Ovary (tissue), 9 donors: ENCODE measurements around the gene GALNT8. TPM values are rescaled to one million over a fixed set of nuclear protein-coding genes. Genes with fewer than 3 reads are reported as not detected.

Experiments used
- DNase-seq, 5 donors: peaks; one replicate each; pipeline ENCODE4 v3.0.0-alpha.2; 2019 to 2020
- H3K27ac ChIP-seq, 2 donors: fragments of 200-600 bp; one replicate each; pipeline versions ENCODE4 v1.5.1 to v1.8.0; 2019 to 2022
- H3K27me3 ChIP-seq: fragments of 200-600 bp; one replicate; pipeline ENCODE4 v1.8.0; 2022
- H3K36me3 ChIP-seq: fragments of 200-600 bp; sonication (generic); one replicate; pipeline ENCODE4 v1.5.1; 2019
- H3K4me1 ChIP-seq: one replicate; pipeline ENCODE4 v1.8.1; 2013; ENCODE audit warnings: mild to moderate bottlenecking, moderate library complexity; ENCODE audit not compliant: insufficient read depth
- H3K4me3 ChIP-seq: fragments of 200-600 bp; sonication (generic); one replicate; pipeline ENCODE4 v1.5.1; 2017
- H3K9me3 ChIP-seq, 2 donors: fragments of 200-600 bp in 1 of 2; sonication (generic) in 1 of 2; one replicate each; pipeline versions ENCODE4 v1.5.1 to v1.8.1; 2013 to 2019; ENCODE audit warnings: mild to moderate bottlenecking in 1 of 2, moderate library complexity in 1 of 2
- CTCF ChIP-seq, 3 donors: fragments of 450-650 bp in 2 of 3; fragments of 200-600 bp in 1 of 3; IDR thresholded peaks; one replicate each; pipeline versions ENCODE4 v1.5.1 to v1.8.0; 2016 to 2022; ENCODE audit warnings: antibody characterized with exemption in 3 of 3, mild to moderate bottlenecking in 1 of 3
- EP300 ChIP-seq: sonication (generic); formaldehyde crosslinking; IDR thresholded peaks from one replicate; pipeline ENCODE4 v1.6.1; 2017; ENCODE audit warnings: antibody characterized with exemption
- POLR2A ChIP-seq: fragments of 450-650 bp; IDR thresholded peaks from one replicate; pipeline ENCODE4 v1.6.1; 2017; ENCODE audit warnings: antibody characterized with exemption, mild to moderate bottlenecking, moderate library complexity
- WGBS, 3 donors: extraction: QIAGEN DNeasy Blood & Tissue Kit in 1 of 3; methylation state at CpG; one replicate each; pipeline versions ENCODE4 v1.1.5 to v1.1.7; 2013 to 2017; 5-methylcytosine and 5-hydroxymethylcytosine counted together
- intact Hi-C, 4 donors: fragments of 100-400 bp; cut with DNase I; formaldehyde crosslinking; loops; one replicate each; pipeline versions ENCODE4 v1.11.0 to v1.15.1; 2022 to 2023
- polyA plus RNA-seq, 2 donors: library from polyadenylated mRNA; stranded (reverse); fragments of 200-250 nt in 1 of 2; fragments of 350-450 nt in 1 of 2; fragmentation: Illumina TruSeq in 1 of 2; extraction: RNeasy Lipid Tissue Mini Kit (QIAGEN cat#74804) in 1 of 2; gene quantifications; one replicate each; pipeline ENCODE4 v1.2.3, GENCODE V29; 2013 to 2014
- total RNA-seq, 7 donors: library from RNA; depleted of rRNA in 2 of 7; stranded (reverse); fragments of >200 nt in 2 of 7; fragmentation: NEBNext Ultra II Directional in 3 of 7; extraction: Animal tissue kit (Norgen Biotek cat#: 25700) in 3 of 7; gene quantifications; one replicate each; pipeline versions ENCODE4 v1.1.0 to v1.2.4, GENCODE V29; 2016 to 2023
- donor health status: DM: no; HTN: no; CAD: no; lungs with moderate emphysema.
- donor health status: DM: no; HTN: no; CAD: no.
- donor health status: Bipolar disorder and iron deficiency.
- donor health status: DM: yes; HTN: yes; CAD: no.
- donor health status: DM: no; HTN: no; CAD: no.
- donor health status: DM: yes; HTN: yes; CAD: no.

Gene GALNT8
- total and polyA plus RNA-seq, 9 donors, result 0.67 to 5.6 (median 1.3) TPM

- intact Hi-C loops, result no loop called here
- DNase-seq, result no peak
- Histone ChIP-seq H3K4me1 (no peaks in the 10 kb centered on the region), H3K36me3 (no peaks in the 10 kb centered on the region), H3K27me3 (no peaks in the 10 kb centered on the region), H3K9me3 (no peaks in the 10 kb centered on the region), H3K27ac (no peak overlapping the region), H3K4me3 (no peak overlapping the region)
- TF ChIP-seq POLR2A (no peak), EP300 (no peak), CTCF (IDR thresholded peaks at IDR 0.05) (no peak)
- WGBS, 3 donors, result 87 to 95% (median 89%) methylated on average over 8 of the region's 8 CpGs
Observed at GRCh38 chr12:4816744-4817525, 96.7 kb downstream of the GALNT8 start.

GRCh38 chr12:4817880-4818279 lies 97.7 kb downstream of the GALNT8 start:
- Histone ChIP-seq H3K9me3 (no peaks in the 10 kb centered on the region), H3K27ac (no peak overlapping the region), H3K27me3 (no peaks in the 10 kb centered on the region), H3K36me3 (no peaks in the 10 kb centered on the region), H3K4me1 (no peaks in the 10 kb centered on the region), H3K4me3 (no peak overlapping the region)
- TF ChIP-seq EP300 (no peak), POLR2A (no peak), CTCF (IDR thresholded peaks at IDR 0.05) (no peak)
- 77 to 86% (median 78%) methylated on average over 8 of the region's 8 CpGs for WGBS, 3 donors
- no peak for DNase-seq
- intact Hi-C loops, result no loop called here

GRCh38 chr12:4819654-4820053 lies 99.5 kb downstream of the GALNT8 start:
- H3K4me3 ChIP-seq, result no peak overlapping the region
- H3K36me3 ChIP-seq, result no peaks in the 10 kb centered on the region
- intact Hi-C loops, result no loop called here
- no peak overlapping the region for H3K27ac ChIP-seq
- H3K27me3 ChIP-seq, result no peaks in the 10 kb centered on the region
- DNase-seq, result no peak
- 76 to 86% (median 84%) methylated on average over 7 of the region's 7 CpGs for WGBS, 3 donors
- H3K4me1 ChIP-seq, result no peaks in the 10 kb centered on the region
- H3K9me3 ChIP-seq, result no peaks in the 10 kb centered on the region
- no peak for TF ChIP-seq CTCF (IDR thresholded peaks at IDR 0.05)
- TF ChIP-seq EP300, result no peak
- no peak for TF ChIP-seq POLR2A

GRCh38 chr12:4820971-4821370 lies 100.8 kb downstream of the GALNT8 start:
- TF ChIP-seq EP300 (no peak), CTCF (IDR thresholded peaks at IDR 0.05) (no peak), POLR2A (no peak)
- intact Hi-C loops, result no loop called here
- Histone ChIP-seq H3K27ac (no peak overlapping the region), H3K27me3 (no peaks in the 10 kb centered on the region), H3K9me3 (no peaks in the 10 kb centered on the region), H3K4me1 (no peaks in the 10 kb centered on the region), H3K36me3 (no peaks in the 10 kb centered on the region), H3K4me3 (no peak overlapping the region)
- DNase-seq, result no peak
- 26 to 48% (median 45%) methylated on average over 9 of the region's 9 CpGs for WGBS, 3 donors

Other genes starting within 250 kb of the GALNT8 start
- 1 to 10 TPM in 6 of 7 donors, under 1 TPM in 1; 0.53 to 3.4 (median 1.6) TPM for gene RAD51AP1, start 181.5 kb upstream of the GALNT8 start, total RNA-seq
- 1 to 10 TPM; 1.5 to 1.7 TPM for gene RAD51AP1, start 181.5 kb upstream of the GALNT8 start, polyA plus RNA-seq
- 10 to 100 TPM; 23.7 to 51.8 (median 39.8) TPM for gene DYRK4, start 158.2 kb upstream of the GALNT8 start, total RNA-seq
- 10 to 100 TPM; 41.2 to 53.9 TPM for gene DYRK4, start 158.2 kb upstream of the GALNT8 start, polyA plus RNA-seq
- gene AKAP3, start 71.3 kb upstream of the GALNT8 start, total RNA-seq, result 1 to 10 TPM; 1.4 to 2.7 (median 1.6) TPM
- 1 to 10 TPM in 1 of 2 donors, under 1 TPM in 1; 0.24 to 1.4 TPM for gene AKAP3, start 71.3 kb upstream of the GALNT8 start, polyA plus RNA-seq
- 10 to 100 TPM; 14.4 to 67.7 (median 55.0) TPM for gene NDUFA9, start 71.3 kb upstream of the GALNT8 start, total RNA-seq
- gene NDUFA9, start 71.3 kb upstream of the GALNT8 start, polyA plus RNA-seq, result 10 to 100 TPM; 32.1 to 65.6 TPM
- gene KCNA1, start 189.5 kb downstream of the GALNT8 start, total RNA-seq, result under 1 TPM in 3 of 7 donors, not detected in 4; 0.08 to 0.25 (median 0.23) TPM
- gene KCNA1, start 189.5 kb downstream of the GALNT8 start, polyA plus RNA-seq, result under 1 TPM; 0.01 to 0.20 TPM